Measurements from ENCODE around the gene PRKD2. TPM values are rescaled to one million over a fixed set of nuclear protein-coding genes. Genes with fewer than 3 reads are reported as not detected.

Gene PRKD2
- total and polyA plus RNA-seq, 2 donors (not counting 1 experiment from before 2014, with no cell fraction given), result 8.1 to 11.6 TPM

GRCh38 chr19:46693760-46694159 is 23.2 kb downstream of the PRKD2 start:
- no peak for DNase-seq (ENCODE audit: low read depth in 2 of 2)
- Histone ChIP-seq H3K9ac (ENCODE audit: insufficient read depth, low read length) (no peak overlapping the region), H3K4me1 (ENCODE audit: control insufficient read depth, extremely low read depth, insufficient read depth, low read length) (peaks cover 3% of the 10 kb centered on the region), H3K27ac (ENCODE audit: insufficient read depth, low read length) (no peak overlapping the region), H3K36me3 (ENCODE audit: control insufficient read depth, insufficient read depth, low read length) (peaks cover 31% of the 10 kb centered on the region), H3K4me2 (ENCODE audit: extremely low read depth, insufficient read depth, low read length) (no peak overlapping the region), H4K20me1 (ENCODE audit: control insufficient read depth, extremely low read depth, insufficient read depth, low read length) (no peaks in the 10 kb centered on the region), H3K27me3 (ENCODE audit: control insufficient read depth, insufficient read depth, low read length) (no peaks in the 10 kb centered on the region), H3K79me2 (ENCODE audit: control insufficient read depth, insufficient read depth, low read length) (no peaks in the 10 kb centered on the region), H3K4me3 (replicated peaks in 1 of 4; ENCODE audit: control extremely low read depth in 1 of 4, insufficient read depth in 1 of 4, low read depth in 3 of 4, low read length in 4 of 4) (no peak overlapping the region), H3K9me3 (ENCODE audit: control insufficient read depth, insufficient read depth, low read depth, low read length) (no peaks in the 10 kb centered on the region), H2AFZ (ENCODE audit: low read length) (no peak overlapping the region)
- TF ChIP-seq CTCF (conservative IDR thresholded peaks at IDR 0.05 in 1 of 2, IDR thresholded peaks at IDR 0.05 in 1 of 2; ENCODE audit: low read depth in 1 of 2, low read length in 2 of 2), result no peak
- no peak for TF ChIP-seq EZH2 (IDR thresholded peaks at IDR 0.05; ENCODE audit: low read length, missing control alignments)

GRCh38 chr19:46692918-46693722 is 23.8 kb downstream of the PRKD2 start:
- peaks cover 3% of the 10 kb centered on the region for H3K4me1 ChIP-seq (ENCODE audit: control insufficient read depth, extremely low read depth, insufficient read depth, low read length)
- H3K9ac ChIP-seq (ENCODE audit: insufficient read depth, low read length), result no peak overlapping the region
- H3K27ac ChIP-seq (ENCODE audit: insufficient read depth, low read length), result no peak overlapping the region
- no peak overlapping the region for H3K4me2 ChIP-seq (ENCODE audit: extremely low read depth, insufficient read depth, low read length)
- no peak overlapping the region for H3K4me3 ChIP-seq (replicated peaks in 1 of 4; ENCODE audit: control extremely low read depth in 1 of 4, insufficient read depth in 1 of 4, low read depth in 3 of 4, low read length in 4 of 4)
- DNase-seq (ENCODE audit: low read depth in 2 of 2), result no peak
- H3K79me2 ChIP-seq (ENCODE audit: control insufficient read depth, insufficient read depth, low read length), result no peaks in the 10 kb centered on the region
- no peak overlapping the region for H2AFZ ChIP-seq (ENCODE audit: low read length)
- H3K9me3 ChIP-seq (ENCODE audit: control insufficient read depth, insufficient read depth, low read depth, low read length), result no peaks in the 10 kb centered on the region
- peaks cover 30% of the 10 kb centered on the region for H3K36me3 ChIP-seq (ENCODE audit: control insufficient read depth, insufficient read depth, low read length)
- TF ChIP-seq EZH2 (IDR thresholded peaks at IDR 0.05; ENCODE audit: low read length, missing control alignments), result no peak
- TF ChIP-seq CTCF (conservative IDR thresholded peaks at IDR 0.05 in 1 of 2, IDR thresholded peaks at IDR 0.05 in 1 of 2; ENCODE audit: low read depth in 1 of 2, low read length in 2 of 2), result no peak
- H3K27me3 ChIP-seq (ENCODE audit: control insufficient read depth, insufficient read depth, low read length), result no peaks in the 10 kb centered on the region
- H4K20me1 ChIP-seq (ENCODE audit: control insufficient read depth, extremely low read depth, insufficient read depth, low read length), result no peaks in the 10 kb centered on the region

- Histone ChIP-seq H3K9me3 (ENCODE audit: control insufficient read depth, insufficient read depth, low read depth, low read length) (no peaks in the 10 kb centered on the region), H4K20me1 (ENCODE audit: control insufficient read depth, extremely low read depth, insufficient read depth, low read length) (no peaks in the 10 kb centered on the region), H3K27me3 (ENCODE audit: control insufficient read depth, insufficient read depth, low read length) (no peaks in the 10 kb centered on the region), H3K27ac (ENCODE audit: insufficient read depth, low read length) (no peak overlapping the region), H3K4me1 (ENCODE audit: control insufficient read depth, extremely low read depth, insufficient read depth, low read length) (no peaks in the 10 kb centered on the region), H3K36me3 (ENCODE audit: control insufficient read depth, insufficient read depth, low read length) (peaks cover 28% of the 10 kb centered on the region), H3K9ac (ENCODE audit: insufficient read depth, low read length) (no peak overlapping the region), H3K4me3 (replicated peaks in 1 of 4; ENCODE audit: control extremely low read depth in 1 of 4, insufficient read depth in 1 of 4, low read depth in 3 of 4, low read length in 4 of 4) (no peak overlapping the region), H3K79me2 (ENCODE audit: control insufficient read depth, insufficient read depth, low read length) (no peaks in the 10 kb centered on the region), H3K4me2 (ENCODE audit: extremely low read depth, insufficient read depth, low read length) (no peak overlapping the region), H2AFZ (ENCODE audit: low read length) (no peak overlapping the region)
- no peak for DNase-seq (ENCODE audit: low read depth in 2 of 2)
- TF ChIP-seq CTCF (conservative IDR thresholded peaks at IDR 0.05 in 1 of 2, IDR thresholded peaks at IDR 0.05 in 1 of 2; ENCODE audit: low read depth in 1 of 2, low read length in 2 of 2) (no peak), EZH2 (IDR thresholded peaks at IDR 0.05; ENCODE audit: low read length, missing control alignments) (no peak)
These were observed 25.0 kb downstream of the PRKD2 start for GRCh38 chr19:46691948-46692347.

Measured in fibroblast of lung (primary cell).